ENCODE results near the gene AGBL1. TPM values are rescaled to one million over a fixed set of nuclear protein-coding genes. Genes with fewer than 3 reads are reported as not detected.
A peak's percentile ranks its signal among the peaks of the same experiment; 100 is the strongest.
"Not testable (repeated sequence)": the region's sequence is repeated elsewhere in the genome, so short reads cannot be mapped to it uniquely, and the experiment has no call there.

The AGBL1 gene
- polyA plus RNA-seq, 1 donor (not counting 4 experiments of a cell fraction or from before 2014, with no cell fraction given), result not detected

- FAIRE-seq; H2AFZ ChIP-seq (ENCODE audit: control insufficient read depth, low read length); H3K9me3 ChIP-seq (ENCODE audit: control insufficient read depth, low read depth, low read length); H3K79me2 ChIP-seq (ENCODE audit: control insufficient read depth, insufficient read depth, low read length); H3K4me2 ChIP-seq (ENCODE audit: control insufficient read depth, extremely low read depth, insufficient read depth, low read depth, low read length); dilution Hi-C loops (cut with MboI; ENCODE audit: extremely low pct_ligation_motif_present, low sequenced_read_pairs); H3K27me3 ChIP-seq (ENCODE audit: control insufficient read depth, extremely low read depth, insufficient read depth, low read length); H4K20me1 ChIP-seq (ENCODE audit: control insufficient read depth, extremely low read depth, insufficient read depth, low read length); H3K4me3 ChIP-seq (ENCODE audit: control insufficient read depth in 2 of 3, extremely low read depth in 1 of 3, insufficient read depth in 2 of 3, low read depth in 1 of 3, low read length in 3 of 3); DNase-seq (ENCODE audit: low read depth, low spot score); H3K27ac ChIP-seq (ENCODE audit: control insufficient read depth, insufficient read depth, low read length); H3K9me1 ChIP-seq (ENCODE audit: control insufficient read depth, extremely low read depth, insufficient read depth, low read length); H3K4me1 ChIP-seq (ENCODE audit: control insufficient read depth, extremely low read depth, insufficient read depth, low read length); H3K36me3 ChIP-seq (ENCODE audit: control insufficient read depth in 2 of 2, extremely low read depth in 1 of 2, insufficient read depth in 2 of 2, low read length in 2 of 2); H3K9ac ChIP-seq (ENCODE audit: control insufficient read depth, extremely low read depth, insufficient read depth, low read length): not testable (repeated sequence)
- TF ChIP-seq CTCF (optimal IDR thresholded peaks at IDR 0.05 in 1 of 3, IDR thresholded peaks at IDR 0.05 in 1 of 3, conservative IDR thresholded peaks at IDR 0.05 in 1 of 3; ENCODE audit: extremely low read depth in 1 of 3, insufficient read depth in 2 of 3, low read length in 3 of 3), result peak in 2 of 3 experiments; percentile 5 to 17
These were observed 962.9 kb downstream of the AGBL1 start for GRCh38 chr15:87042619-87043018.

- DNase-seq (ENCODE audit: low read depth, low spot score) (peak; percentile 19), FAIRE-seq (peak; percentile 74)
- Histone ChIP-seq H3K4me2 (ENCODE audit: control insufficient read depth, extremely low read depth, insufficient read depth, low read depth, low read length) (no peak overlapping the region), H3K27ac (ENCODE audit: control insufficient read depth, insufficient read depth, low read length) (no peak overlapping the region), H3K9me1 (ENCODE audit: control insufficient read depth, extremely low read depth, insufficient read depth, low read length) (no peaks in the 10 kb centered on the region), H4K20me1 (ENCODE audit: control insufficient read depth, extremely low read depth, insufficient read depth, low read length) (no peaks in the 10 kb centered on the region), H2AFZ (ENCODE audit: control insufficient read depth, low read length) (no peak overlapping the region), H3K4me1 (ENCODE audit: control insufficient read depth, extremely low read depth, insufficient read depth, low read length) (no peaks in the 10 kb centered on the region), H3K27me3 (ENCODE audit: control insufficient read depth, extremely low read depth, insufficient read depth, low read length) (no peaks in the 10 kb centered on the region), H3K9me3 (ENCODE audit: control insufficient read depth, low read depth, low read length) (no peaks in the 10 kb centered on the region), H3K79me2 (ENCODE audit: control insufficient read depth, insufficient read depth, low read length) (no peaks in the 10 kb centered on the region), H3K9ac (ENCODE audit: control insufficient read depth, extremely low read depth, insufficient read depth, low read length) (no peak overlapping the region), H3K4me3 (ENCODE audit: control insufficient read depth in 2 of 3, extremely low read depth in 1 of 3, insufficient read depth in 2 of 3, low read depth in 1 of 3, low read length in 3 of 3) (no peak overlapping the region), H3K36me3 (ENCODE audit: control insufficient read depth in 2 of 2, extremely low read depth in 1 of 2, insufficient read depth in 2 of 2, low read length in 2 of 2) (no peaks in the 10 kb centered on the region)
- TF ChIP-seq EZH2 (IDR thresholded peaks at IDR 0.05; ENCODE audit: low read length), result no peak
- no peak for TF ChIP-seq CTCF (optimal IDR thresholded peaks at IDR 0.05 in 1 of 3, IDR thresholded peaks at IDR 0.05 in 1 of 3, conservative IDR thresholded peaks at IDR 0.05 in 1 of 3; ENCODE audit: extremely low read depth in 1 of 3, insufficient read depth in 2 of 3, low read length in 3 of 3)
- dilution Hi-C loops (cut with MboI; ENCODE audit: extremely low pct_ligation_motif_present, low sequenced_read_pairs), result no loop called here
These were observed 966.1 kb downstream of the AGBL1 start for GRCh38 chr15:87045746-87046145.
